ENCODE measurements around the gene CLRN2.
"Not testable (repeated sequence)": the region's sequence is repeated elsewhere in the genome, so short reads cannot be mapped to it uniquely, and the experiment has no call there.

The CLRN2 gene

GRCh38 chr4:17510582-17510981 is 4.4 kb upstream of the CLRN2 start:
- DNase-seq: no peak

- DNase-seq: no peak
Observed at GRCh38 chr4:17511051-17511450, 3.9 kb upstream of the CLRN2 start.

GRCh38 chr4:17511509-17511949 is 3.4 kb upstream of the CLRN2 start:
- peak; percentile 38 for DNase-seq

- peak; percentile 66 for DNase-seq
Observed at GRCh38 chr4:17511950-17512795, 2.8 kb upstream of the CLRN2 start, which contains the start of gene QDPR. TSS of gene QDPR (minus strand) at chr4:17512090. CDS start at chr4:17512054, 36 bp downstream.

- no peak for DNase-seq
Observed at GRCh38 chr4:17512973-17513665, 1.8 kb upstream of the CLRN2 start.

GRCh38 chr4:17515445-17516407 is 761 bp downstream of the CLRN2 start:
- DNase-seq: no peak

GRCh38 chr4:17516980-17517379 is 2.0 kb downstream of the CLRN2 start:
- DNase-seq: no peak

- no peak for DNase-seq
Observed at GRCh38 chr4:17517664-17518063, 2.7 kb downstream of the CLRN2 start.

GRCh38 chr4:17521595-17521994 is 6.6 kb downstream of the CLRN2 start:
- no peak for DNase-seq

- DNase-seq: no peak
Observed at GRCh38 chr4:17523662-17524061, 8.7 kb downstream of the CLRN2 start.

- no peak for DNase-seq
Observed at GRCh38 chr4:17526695-17527477, 11.9 kb downstream of the CLRN2 start.

GRCh38 chr4:17528551-17529165 is 13.7 kb downstream of the CLRN2 start:
- DNase-seq: no peak

GRCh38 chr4:17531538-17532285 is 16.7 kb downstream of the CLRN2 start:
- DNase-seq: no peak

GRCh38 chr4:17534705-17535104 is 19.7 kb downstream of the CLRN2 start:
- no peak for DNase-seq

- DNase-seq: no peak
Observed at GRCh38 chr4:17535242-17535641, 20.3 kb downstream of the CLRN2 start.

GRCh38 chr4:17535906-17536305 is 20.9 kb downstream of the CLRN2 start:
- no peak for DNase-seq

- DNase-seq: not testable (repeated sequence)
Observed at GRCh38 chr4:17537060-17537459, 22.1 kb downstream of the CLRN2 start.

GRCh38 chr4:17544205-17544604 is 29.2 kb downstream of the CLRN2 start:
- DNase-seq: no peak

GRCh38 chr4:17544831-17545234 is 29.9 kb downstream of the CLRN2 start:
- DNase-seq: no peak

GRCh38 chr4:17545374-17546140 is 30.6 kb downstream of the CLRN2 start:
- no peak for DNase-seq
